AG10803 (cell line): ENCODE measurements around the gene WFS1.

ENCODE experiments used
- DNase-seq: peaks from one replicate; pipeline ENCODE4 v3.0.0; 2010; ENCODE audit warnings: low read depth
- H3K4me3 ChIP-seq: 2 replicates; pipeline ENCODE4 v1.5.1; 2011; ENCODE audit warnings: mild to moderate bottlenecking, low read length, control low read depth
- CTCF ChIP-seq: conservative IDR thresholded peaks from 2 replicates; pipeline ENCODE4 v1.5.1; 2011; ENCODE audit warnings: mild to moderate bottlenecking, low read length, control low read depth, inconsistent platforms

The WFS1 gene

DNA sequence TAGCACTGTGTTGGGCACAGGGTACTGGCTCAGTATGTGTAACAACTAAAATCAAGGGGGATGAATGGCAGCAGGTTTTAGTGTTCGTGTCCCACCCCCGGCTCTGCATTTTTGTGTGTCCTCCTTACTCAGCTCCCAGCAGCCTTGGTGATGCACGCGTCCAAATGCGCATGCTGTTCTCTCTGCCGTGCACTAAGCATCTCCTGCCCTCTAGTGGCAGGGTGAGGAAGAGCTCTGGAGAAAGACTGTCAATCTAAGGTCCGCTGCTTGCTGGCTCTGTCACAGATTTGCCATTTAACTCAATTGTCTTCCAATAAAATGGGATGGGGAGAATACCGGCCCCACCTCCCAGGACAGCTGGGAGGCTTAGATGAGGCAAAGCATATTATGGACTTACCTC, 61.4 kb downstream of the WFS1 start:
- TF ChIP-seq CTCF = peak; percentile 63
- DNase-seq = peak; percentile 25
- no peak overlapping the region for H3K4me3 ChIP-seq

DNA sequence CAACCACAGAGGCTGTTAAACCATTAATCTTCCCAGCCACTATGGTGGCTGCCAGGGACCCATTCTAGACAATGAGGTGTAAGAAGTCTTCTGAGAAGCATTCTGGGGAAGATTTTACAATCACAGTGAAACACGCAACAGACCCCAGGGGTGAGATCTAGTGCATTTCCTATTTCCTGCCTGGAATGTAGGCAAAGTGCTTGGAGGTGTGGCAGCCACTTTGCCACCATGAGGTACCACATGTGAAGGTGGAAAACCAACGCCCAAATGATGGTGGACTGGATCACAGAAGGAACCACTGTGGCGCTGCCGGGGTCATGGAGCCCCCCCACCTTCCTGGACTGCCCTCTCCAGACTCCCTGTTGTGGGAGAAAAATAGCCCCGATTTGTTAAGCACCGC, 61.8 kb downstream of the WFS1 start:
- no peak for DNase-seq
- no peak overlapping the region for H3K4me3 ChIP-seq
- TF ChIP-seq CTCF = no peak

GRCh38 chr4:6332042-6332668, 62.5 kb downstream of the WFS1 start:
- DNase-seq = peak; percentile 11
- peak; percentile 81 for TF ChIP-seq CTCF
- H3K4me3 ChIP-seq = no peak overlapping the region

DNA sequence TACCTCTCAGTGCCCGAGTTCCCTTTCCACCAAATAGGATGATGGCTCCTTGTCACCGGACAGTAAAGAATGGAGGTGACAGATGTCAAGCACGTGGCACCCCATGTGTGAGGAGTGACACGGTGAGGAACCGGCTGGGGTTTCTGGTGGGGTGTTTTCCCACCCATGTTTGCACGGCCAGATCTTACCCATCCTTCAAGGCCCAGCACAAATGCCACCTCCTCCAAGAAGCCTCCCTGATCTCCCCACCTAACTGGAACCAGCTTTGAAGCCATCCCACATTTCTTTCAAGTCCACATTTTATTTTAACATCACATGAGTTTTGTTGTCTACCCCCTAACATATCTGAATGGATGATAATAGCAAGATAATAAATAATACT, 63.0 kb downstream of the WFS1 start:
- no peak for DNase-seq
- H3K4me3 ChIP-seq = no peak overlapping the region
- no peak for TF ChIP-seq CTCF

- TF ChIP-seq CTCF = peak; percentile 56
- no peak overlapping the region for H3K4me3 ChIP-seq
These were observed 63.9 kb downstream of the WFS1 start for GRCh38 chr4:6333301-6334202.

DNA sequence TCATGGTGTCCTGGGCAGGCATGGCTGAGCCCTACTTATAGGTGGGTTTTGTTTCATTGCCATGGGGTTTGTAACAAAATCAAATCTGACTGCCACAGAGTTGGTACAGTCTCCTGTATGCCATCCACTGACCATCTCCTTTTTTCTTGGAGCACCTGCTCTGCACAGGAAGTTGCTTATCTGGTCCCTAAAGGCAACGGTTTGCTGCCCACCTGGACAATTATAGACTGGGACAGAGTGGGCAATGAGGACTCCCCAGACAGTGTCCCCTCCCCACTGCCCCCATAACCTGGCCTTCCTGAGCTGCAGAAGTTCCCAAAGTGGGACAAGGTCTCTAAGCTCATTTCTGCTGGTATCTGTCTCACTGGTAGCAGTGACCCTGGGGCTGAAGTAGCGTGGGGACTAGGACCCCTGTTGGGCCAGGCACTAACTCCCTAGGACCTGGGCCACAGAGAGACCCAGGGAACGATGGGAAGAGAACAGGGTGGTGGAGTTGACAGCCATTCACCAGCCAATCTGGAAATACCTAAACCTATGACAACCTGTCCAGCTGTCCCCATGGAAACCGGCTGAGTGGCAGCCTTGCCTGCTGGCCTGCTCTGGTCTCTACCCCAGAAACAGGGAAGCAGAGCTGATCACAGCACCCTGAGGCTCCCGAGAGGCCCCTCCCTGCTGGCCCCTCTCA, 64.7 kb downstream of the WFS1 start:
- no peak for TF ChIP-seq CTCF
- DNase-seq = no peak
- H3K4me3 ChIP-seq = no peak overlapping the region

More at GRCh38 chr4:6333301-6334202, 63.9 kb downstream of the WFS1 start:
- no peak for DNase-seq
